Measurements from ENCODE around the gene ADAM19.

DNA sequence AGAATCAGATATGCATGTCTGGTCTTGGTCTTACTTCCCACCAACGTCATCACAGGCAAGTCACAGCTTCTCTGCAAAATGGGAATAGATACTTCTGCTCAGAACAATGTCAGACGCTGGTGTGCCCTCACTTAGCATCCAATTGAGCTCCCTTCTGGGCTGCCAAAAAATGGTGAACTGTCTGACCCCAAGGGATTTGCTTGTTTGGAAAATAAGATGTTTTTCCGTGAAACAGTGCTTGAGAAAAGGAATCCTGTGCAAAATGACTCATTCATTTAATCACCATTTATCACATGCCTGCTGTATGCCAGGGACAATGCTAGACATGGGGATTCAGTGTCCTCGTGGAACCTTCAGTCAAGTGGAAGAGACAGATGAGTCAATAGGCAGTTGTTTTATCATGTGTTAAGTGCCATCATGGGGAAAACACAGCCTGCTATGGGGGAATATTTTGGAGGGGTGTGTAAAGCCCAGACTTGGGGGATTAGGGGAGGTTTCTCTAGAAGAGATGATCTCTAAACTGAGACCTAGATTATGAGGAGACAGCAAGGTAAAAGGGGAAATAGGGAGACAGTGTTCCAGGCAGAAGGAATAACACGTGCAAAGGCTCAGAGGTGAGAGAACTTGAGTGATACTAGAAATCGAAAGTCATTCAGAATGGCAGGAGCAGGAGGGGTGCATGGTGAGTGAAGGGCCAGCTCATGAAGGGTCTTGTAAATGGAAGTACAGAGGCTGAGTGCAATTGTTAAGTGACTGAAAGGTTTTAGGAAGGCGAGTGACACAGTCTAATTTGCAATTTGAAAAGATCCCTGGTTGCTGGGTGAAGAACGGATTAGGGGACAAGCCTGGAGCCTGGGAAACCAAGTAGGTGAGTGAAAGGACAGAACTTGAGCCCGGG lies 111.7 kb downstream of the ADAM19 start:
- TF ChIP-seq TCF12 (IDR thresholded peaks at IDR 0.05) (peak; percentile 26; the same call in 1 of the 2 replicates), RAD21 (IDR thresholded peaks at IDR 0.05; ENCODE audit: low read length) (no peak), NRF1 (IDR thresholded peaks at IDR 0.05; ENCODE audit: low read depth, low read length) (no peak)
- TF ChIP-seq, protein P1, sequence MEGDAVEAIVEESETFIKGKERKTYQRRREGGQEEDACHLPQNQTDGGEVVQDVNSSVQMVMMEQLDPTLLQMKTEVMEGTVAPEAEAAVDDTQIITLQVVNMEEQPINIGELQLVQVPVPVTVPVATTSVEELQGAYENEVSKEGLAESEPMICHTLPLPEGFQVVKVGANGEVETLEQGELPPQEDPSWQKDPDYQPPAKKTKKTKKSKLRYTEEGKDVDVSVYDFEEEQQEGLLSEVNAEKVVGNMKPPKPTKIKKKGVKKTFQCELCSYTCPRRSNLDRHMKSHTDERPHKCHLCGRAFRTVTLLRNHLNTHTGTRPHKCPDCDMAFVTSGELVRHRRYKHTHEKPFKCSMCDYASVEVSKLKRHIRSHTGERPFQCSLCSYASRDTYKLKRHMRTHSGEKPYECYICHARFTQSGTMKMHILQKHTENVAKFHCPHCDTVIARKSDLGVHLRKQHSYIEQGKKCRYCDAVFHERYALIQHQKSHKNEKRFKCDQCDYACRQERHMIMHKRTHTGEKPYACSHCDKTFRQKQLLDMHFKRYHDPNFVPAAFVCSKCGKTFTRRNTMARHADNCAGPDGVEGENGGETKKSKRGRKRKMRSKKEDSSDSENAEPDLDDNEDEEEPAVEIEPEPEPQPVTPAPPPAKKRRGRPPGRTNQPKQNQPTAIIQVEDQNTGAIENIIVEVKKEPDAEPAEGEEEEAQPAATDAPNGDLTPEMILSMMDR (IDR thresholded peaks at IDR 0.05), result no peak

All from SK-N-SH (cell line).